Keratinocyte (primary cell): ENCODE results near the gene ADAM29. TPM values are rescaled to one million over a fixed set of nuclear protein-coding genes. Genes with fewer than 3 reads are reported as not detected.

Experiments used
- DNase-seq: peaks from one replicate; pipeline ENCODE4 v3.0.0-alpha.2; 2011; ENCODE audit warnings: low read depth, missing footprints, low spot score
- FAIRE-seq: peaks from 2 replicates; lab custom pipeline; 2011; peaks lifted over from hg19 to GRCh38; lab: Jason Lieb, UNC
- H2AFZ ChIP-seq: 2 replicates; pipeline ENCODE4 v1.6.0; 2012; ENCODE audit warnings: low read length, control low read depth, inconsistent platforms; ENCODE audit not compliant: control insufficient read depth
- H3K27ac ChIP-seq: 2 replicates; pipeline ENCODE4 v1.5.1; 2011; ENCODE audit warnings: low read length; ENCODE audit not compliant: control insufficient read depth, insufficient read depth
- H3K27me3 ChIP-seq: 3 replicates; pipeline ENCODE4 v1.6.0; 2011; ENCODE audit warnings: low read length; ENCODE audit not compliant: control insufficient read depth, insufficient read depth; ENCODE audit errors: extremely low read depth
- H3K36me3 ChIP-seq, 2 experiments: 2 replicates in 1 of 2; 3 replicates in 1 of 2; pipeline ENCODE4 v1.5.1; 2011; ENCODE audit warnings: low read length in 2 of 2, mild to moderate bottlenecking in 1 of 2; ENCODE audit not compliant: control insufficient read depth in 2 of 2, insufficient read depth in 2 of 2; ENCODE audit errors: extremely low read depth in 1 of 2
- H3K4me1 ChIP-seq: 3 replicates; pipeline ENCODE4 v1.5.1; 2011; ENCODE audit warnings: low read length; ENCODE audit not compliant: control insufficient read depth, insufficient read depth; ENCODE audit errors: extremely low read depth
- H3K4me2 ChIP-seq: 3 replicates; pipeline ENCODE4 v1.6.0; 2011; ENCODE audit warnings: low read depth, low read length; ENCODE audit not compliant: control insufficient read depth, insufficient read depth; ENCODE audit errors: extremely low read depth
- H3K4me3 ChIP-seq, 3 experiments: fragments of 200-600 bp in 1 of 3; sonication (generic) in 1 of 3; 2 replicates in 2 of 3; 3 replicates in 1 of 3; pipeline ENCODE4 v1.5.1; 2011 to 2016; ENCODE audit warnings: low read length in 3 of 3, mild to moderate bottlenecking in 3 of 3, control low read depth in 2 of 3, inconsistent platforms in 1 of 3, low read depth in 1 of 3, mixed read lengths in 1 of 3, mixed run types in 1 of 3, moderate library complexity in 1 of 3; ENCODE audit not compliant: control insufficient read depth in 2 of 3, insufficient read depth in 2 of 3; ENCODE audit errors: extremely low read depth in 1 of 3
- H3K79me2 ChIP-seq: 2 replicates; pipeline ENCODE4 v1.6.0; 2012; ENCODE audit warnings: low read length; ENCODE audit not compliant: control insufficient read depth, insufficient read depth
- H3K9ac ChIP-seq: 3 replicates; pipeline ENCODE4 v1.6.0; 2011; ENCODE audit warnings: low read length; ENCODE audit not compliant: control insufficient read depth, insufficient read depth; ENCODE audit errors: extremely low read depth
- H3K9me1 ChIP-seq: 3 replicates; pipeline ENCODE4 v1.6.0; 2011; ENCODE audit warnings: low read length; ENCODE audit not compliant: control insufficient read depth, insufficient read depth; ENCODE audit errors: extremely low read depth
- H3K9me3 ChIP-seq: 2 replicates; pipeline ENCODE4 v1.5.1; 2012; ENCODE audit warnings: low read depth, low read length; ENCODE audit not compliant: control insufficient read depth
- H4K20me1 ChIP-seq: 3 replicates; pipeline ENCODE4 v1.6.0; 2011; ENCODE audit warnings: low read length; ENCODE audit not compliant: control insufficient read depth, insufficient read depth; ENCODE audit errors: extremely low read depth
- EZH2 ChIP-seq: IDR thresholded peaks from one replicate; pipeline ENCODE4 v1.6.1; 2012; ENCODE audit warnings: inconsistent platforms, mild to moderate bottlenecking, low read length, moderate library complexity
- dilution Hi-C: fragments of 300-500 bp; cut with MboI; formaldehyde crosslinking; loops from one replicate; pipeline ENCODE4 v1.7.0; 2020; ENCODE audit warnings: low sequenced_read_pairs; ENCODE audit not compliant: extremely low pct_ligation_motif_present
- polyA plus RNA-seq, 5 experiments: library from polyadenylated mRNA; depleted of rRNA in 3 of 5; stranded (reverse) in 3 of 5; stranded (forward) in 1 of 5; unstranded in 1 of 5; fragments of >200 nt; gene quantifications; 1 replicate in 1 of 5; 2 replicates in 3 of 5; 3 replicates in 1 of 5; pipeline versions ENCODE4 v1.2.1 to v1.2.3, GENCODE V29; 2011 to 2012; ENCODE audit warnings: missing spikeins in 2 of 5, low read depth in 1 of 5, low replicate concordance in 1 of 5
- TF ChIP-seq, protein P1 (sequence below), 3 experiments: IDR thresholded peaks in 1 of 3; conservative IDR thresholded peaks in 1 of 3; optimal IDR thresholded peaks in 1 of 3; 2 replicates in 2 of 3; 3 replicates in 1 of 3; pipeline versions ENCODE3 to v1.5.1; 2011; ENCODE audit warnings: low read length in 3 of 3, mild to moderate bottlenecking in 3 of 3, moderate library complexity in 2 of 3, control low read depth in 1 of 3, inconsistent platforms in 1 of 3; ENCODE audit not compliant: insufficient read depth in 2 of 3; ENCODE audit errors: extremely low read depth in 1 of 3

The ADAM29 gene
- polyA plus RNA-seq, 1 donor (not counting 4 experiments of a cell fraction or from before 2014, with no cell fraction given): not detected

- no peak for FAIRE-seq
- Histone ChIP-seq H3K79me2 (no peaks in the 10 kb centered on the region), H3K9ac (no peak overlapping the region), H3K27me3 (no peaks in the 10 kb centered on the region), H3K4me1 (no peaks in the 10 kb centered on the region), H3K9me1 (no peaks in the 10 kb centered on the region), H3K4me2 (no peak overlapping the region), H3K4me3 (no peak overlapping the region), H3K36me3 (no peaks in the 10 kb centered on the region), H2AFZ (no peak overlapping the region), H4K20me1 (no peaks in the 10 kb centered on the region), H3K27ac (no peak overlapping the region), H3K9me3 (no peaks in the 10 kb centered on the region)
- no peak for DNase-seq
- dilution Hi-C loops: no loop called here
- no peak for TF ChIP-seq EZH2
- TF ChIP-seq, protein P1, sequence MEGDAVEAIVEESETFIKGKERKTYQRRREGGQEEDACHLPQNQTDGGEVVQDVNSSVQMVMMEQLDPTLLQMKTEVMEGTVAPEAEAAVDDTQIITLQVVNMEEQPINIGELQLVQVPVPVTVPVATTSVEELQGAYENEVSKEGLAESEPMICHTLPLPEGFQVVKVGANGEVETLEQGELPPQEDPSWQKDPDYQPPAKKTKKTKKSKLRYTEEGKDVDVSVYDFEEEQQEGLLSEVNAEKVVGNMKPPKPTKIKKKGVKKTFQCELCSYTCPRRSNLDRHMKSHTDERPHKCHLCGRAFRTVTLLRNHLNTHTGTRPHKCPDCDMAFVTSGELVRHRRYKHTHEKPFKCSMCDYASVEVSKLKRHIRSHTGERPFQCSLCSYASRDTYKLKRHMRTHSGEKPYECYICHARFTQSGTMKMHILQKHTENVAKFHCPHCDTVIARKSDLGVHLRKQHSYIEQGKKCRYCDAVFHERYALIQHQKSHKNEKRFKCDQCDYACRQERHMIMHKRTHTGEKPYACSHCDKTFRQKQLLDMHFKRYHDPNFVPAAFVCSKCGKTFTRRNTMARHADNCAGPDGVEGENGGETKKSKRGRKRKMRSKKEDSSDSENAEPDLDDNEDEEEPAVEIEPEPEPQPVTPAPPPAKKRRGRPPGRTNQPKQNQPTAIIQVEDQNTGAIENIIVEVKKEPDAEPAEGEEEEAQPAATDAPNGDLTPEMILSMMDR (optimal IDR thresholded peaks at IDR 0.05 in 1 of 3, IDR thresholded peaks at IDR 0.05 in 1 of 3, conservative IDR thresholded peaks at IDR 0.05 in 1 of 3; ENCODE audit: extremely low read depth in 1 of 3, insufficient read depth in 2 of 3, low read length in 3 of 3): peak in 1 of 3 experiments; percentile 20
Measured at GRCh38 chr4:174873931-174874330, 44.2 kb upstream of the ADAM29 start.

- TF ChIP-seq EZH2: no peak
- TF ChIP-seq, protein P1 (optimal IDR thresholded peaks at IDR 0.05 in 1 of 3, IDR thresholded peaks at IDR 0.05 in 1 of 3, conservative IDR thresholded peaks at IDR 0.05 in 1 of 3; ENCODE audit: extremely low read depth in 1 of 3, insufficient read depth in 2 of 3, low read length in 3 of 3): no peak
- Histone ChIP-seq H3K36me3 (no peaks in the 10 kb centered on the region), H3K4me3 (no peak overlapping the region), H3K4me1 (no peaks in the 10 kb centered on the region), H3K27ac (no peak overlapping the region), H3K27me3 (no peaks in the 10 kb centered on the region), H3K9me3 (no peaks in the 10 kb centered on the region), H3K4me2 (no peak overlapping the region), H3K9ac (no peak overlapping the region), H2AFZ (no peak overlapping the region), H4K20me1 (no peaks in the 10 kb centered on the region), H3K79me2 (no peaks in the 10 kb centered on the region), H3K9me1 (no peaks in the 10 kb centered on the region)
- DNase-seq: no peak
- dilution Hi-C loops: no loop called here
- FAIRE-seq: no peak
Measured at GRCh38 chr4:174874898-174875297, 43.3 kb upstream of the ADAM29 start.
